ENCODE measurements around the gene SRP68. TPM values are rescaled to one million over a fixed set of nuclear protein-coding genes. Genes with fewer than 3 reads are reported as not detected.

SRP68 gene
- total RNA-seq, 4 donors from 2014 or later = 25.1 to 117 (median 65.0) TPM

GRCh38 chr17:76115138-76115754, 42.9 kb upstream of the SRP68 start:
- TF ChIP-seq POLR2A (IDR thresholded peaks at IDR 0.05) (no peak), CTCF (IDR thresholded peaks at IDR 0.05) (no peak)
- no peaks in the 10 kb centered on the region for H3K36me3 ChIP-seq
- DNase-seq = no peak
- H3K4me3 ChIP-seq = no peak overlapping the region
- no peaks in the 10 kb centered on the region for H3K4me1 ChIP-seq
- no peak overlapping the region for H3K27ac ChIP-seq
- H3K9me3 ChIP-seq = no peaks in the 10 kb centered on the region
- intact Hi-C loops (cut with DNase I; ENCODE audit: low total_unique reads) = no loop called here
- no peaks in the 10 kb centered on the region for H3K27me3 ChIP-seq

GRCh38 chr17:76111956-76112355, 39.6 kb upstream of the SRP68 start:
- DNase-seq = no peak
- TF ChIP-seq POLR2A (IDR thresholded peaks at IDR 0.05) (no peak), CTCF (IDR thresholded peaks at IDR 0.05) (no peak)
- no peaks in the 10 kb centered on the region for H3K9me3 ChIP-seq
- no peaks in the 10 kb centered on the region for H3K36me3 ChIP-seq
- intact Hi-C loops (cut with DNase I; ENCODE audit: low total_unique reads) = no loop called here
- H3K4me3 ChIP-seq = no peak overlapping the region
- H3K27me3 ChIP-seq = no peaks in the 10 kb centered on the region
- H3K4me1 ChIP-seq = no peaks in the 10 kb centered on the region
- no peak overlapping the region for H3K27ac ChIP-seq

GRCh38 chr17:76107509-76107908, 35.2 kb upstream of the SRP68 start:
- no peak for TF ChIP-seq CTCF (IDR thresholded peaks at IDR 0.05)
- TF ChIP-seq POLR2A (IDR thresholded peaks at IDR 0.05) = no peak
- no peak for DNase-seq
- Histone ChIP-seq H3K4me1 (no peaks in the 10 kb centered on the region), H3K27me3 (no peaks in the 10 kb centered on the region), H3K27ac (no peak overlapping the region), H3K36me3 (no peaks in the 10 kb centered on the region), H3K4me3 (no peak overlapping the region), H3K9me3 (no peaks in the 10 kb centered on the region)
- intact Hi-C loops (cut with DNase I; ENCODE audit: low total_unique reads) = no loop called here

- Histone ChIP-seq H3K9me3 (no peaks in the 10 kb centered on the region), H3K4me3 (no peak overlapping the region), H3K36me3 (no peaks in the 10 kb centered on the region), H3K4me1 (no peaks in the 10 kb centered on the region), H3K27ac (no peak overlapping the region), H3K27me3 (no peaks in the 10 kb centered on the region)
- DNase-seq = no peak
- intact Hi-C loops (cut with DNase I; ENCODE audit: low total_unique reads) = no loop called here
- TF ChIP-seq CTCF (IDR thresholded peaks at IDR 0.05) (no peak), POLR2A (IDR thresholded peaks at IDR 0.05) (no peak)
These were observed 34.4 kb upstream of the SRP68 start for GRCh38 chr17:76106703-76107102.

GRCh38 chr17:76104896-76105231, 32.5 kb upstream of the SRP68 start:
- H3K4me3 ChIP-seq = no peak overlapping the region
- TF ChIP-seq CTCF (IDR thresholded peaks at IDR 0.05) = no peak
- no peak for TF ChIP-seq POLR2A (IDR thresholded peaks at IDR 0.05)
- no peaks in the 10 kb centered on the region for H3K4me1 ChIP-seq
- H3K27ac ChIP-seq = no peak overlapping the region
- H3K36me3 ChIP-seq = no peaks in the 10 kb centered on the region
- intact Hi-C loops (cut with DNase I; ENCODE audit: low total_unique reads) = no loop called here
- DNase-seq = no peak
- no peaks in the 10 kb centered on the region for H3K9me3 ChIP-seq
- H3K27me3 ChIP-seq = no peaks in the 10 kb centered on the region
